Immature natural killer cell (primary cell): ENCODE results near the gene ZNF410. TPM values are rescaled to one million over a fixed set of nuclear protein-coding genes. Genes with fewer than 3 reads are reported as not detected.

Experiments
- DNase-seq, 3 donors: peaks; one replicate each; pipeline ENCODE4 v3.0.0; 2022; ENCODE audit warnings: mixed read lengths in 1 of 3
- H3K27ac Mint-ChIP-seq, 6 donors: one replicate each; pipeline ENCODE4 v1.8.0; 2020; ENCODE audit warnings: mixed read lengths in 6 of 6, mild to moderate bottlenecking in 5 of 6, inconsistent platforms in 4 of 6, moderate library complexity in 3 of 6
- H3K27me3 Mint-ChIP-seq, 3 donors: one replicate each; pipeline ENCODE4 v1.8.0; 2020 to 2021; ENCODE audit warnings: low read depth in 3 of 3, mild to moderate bottlenecking in 3 of 3, mixed read lengths in 3 of 3, moderate library complexity in 3 of 3, inconsistent platforms in 1 of 3
- H3K36me3 Mint-ChIP-seq, 3 donors: one replicate each; pipeline ENCODE4 v1.8.0; 2020; ENCODE audit warnings: mixed read lengths in 3 of 3, inconsistent platforms in 2 of 3, mild to moderate bottlenecking in 2 of 3
- H3K4me1 Mint-ChIP-seq, 2 donors: one replicate each; pipeline ENCODE4 v1.8.0; 2020; ENCODE audit warnings: inconsistent platforms in 2 of 2, mild to moderate bottlenecking in 2 of 2, mixed read lengths in 2 of 2, moderate library complexity in 1 of 2
- H3K4me3 Mint-ChIP-seq, 5 donors: one replicate each; pipeline ENCODE4 v1.8.0; 2020; ENCODE audit warnings: mild to moderate bottlenecking in 5 of 5, mixed read lengths in 5 of 5, inconsistent platforms in 3 of 5, moderate library complexity in 3 of 5
- H3K9me3 Mint-ChIP-seq, 6 donors: one replicate each; pipeline ENCODE4 v1.8.0; 2020; ENCODE audit warnings: mild to moderate bottlenecking in 6 of 6, mixed read lengths in 6 of 6, inconsistent platforms in 4 of 6, moderate library complexity in 3 of 6
- polyA plus RNA-seq, 3 donors: library from polyadenylated mRNA; unstranded; fragments of 300-500 nt; fragmentation: Illumina TruSeq; gene quantifications; one replicate each; pipeline ENCODE4 v1.2.3, GENCODE V29; 2021

The ZNF410 gene
- polyA plus RNA-seq, 3 donors from 2014 or later: 72.6 to 88.0 (median 86.1) TPM

DNA sequence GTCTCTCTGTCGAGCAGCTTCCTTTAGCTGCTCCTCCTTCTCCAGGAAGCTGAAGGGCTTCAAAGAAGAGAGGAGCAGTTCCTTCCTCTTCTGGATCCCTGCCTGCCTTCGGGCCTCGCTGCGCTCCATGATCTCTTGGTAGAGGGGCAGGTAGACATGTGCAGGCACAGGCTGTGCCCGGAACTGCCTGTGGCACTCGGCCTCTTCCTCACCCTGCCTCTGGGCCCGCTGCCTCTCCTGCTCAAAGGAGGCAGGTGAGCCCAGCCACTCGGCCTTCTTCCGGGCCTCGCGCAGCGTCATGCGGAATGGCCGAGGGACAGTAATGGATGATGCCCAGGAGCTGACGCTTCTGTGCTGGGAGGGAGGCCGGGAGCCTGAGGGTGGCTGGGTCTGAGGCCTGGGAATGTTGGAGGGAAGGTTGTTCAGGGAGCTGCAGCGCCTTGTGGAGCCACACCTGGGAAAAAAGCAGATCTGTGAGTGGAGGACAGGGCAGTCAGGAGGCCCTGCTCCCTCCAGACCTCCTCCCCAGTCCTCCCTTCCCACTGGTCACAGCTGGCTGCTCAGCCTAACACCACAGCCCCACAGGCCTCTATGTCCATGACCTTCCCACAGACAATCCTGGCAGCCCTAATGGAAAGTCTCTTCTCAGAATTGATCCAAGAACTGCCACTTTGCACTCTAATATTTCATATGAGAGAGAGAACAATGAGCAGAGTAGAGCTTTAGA lies 57.9 kb downstream of the ZNF410 start:
- no peaks in the 10 kb centered on the region for H3K9me3 Mint-ChIP-seq
- no peak overlapping the region for H3K27ac Mint-ChIP-seq
- H3K27me3 Mint-ChIP-seq: peaks cover 0 to 2% (median 0%) of the 10 kb centered on the region in 3 donors
- no peak overlapping the region for H3K4me3 Mint-ChIP-seq
- H3K4me1 Mint-ChIP-seq: peaks cover 2 to 11% of the 10 kb centered on the region in 2 donors
- DNase-seq: no peak
- peaks cover 3 to 11% (median 9%) of the 10 kb centered on the region in 3 donors for H3K36me3 Mint-ChIP-seq

DNA sequence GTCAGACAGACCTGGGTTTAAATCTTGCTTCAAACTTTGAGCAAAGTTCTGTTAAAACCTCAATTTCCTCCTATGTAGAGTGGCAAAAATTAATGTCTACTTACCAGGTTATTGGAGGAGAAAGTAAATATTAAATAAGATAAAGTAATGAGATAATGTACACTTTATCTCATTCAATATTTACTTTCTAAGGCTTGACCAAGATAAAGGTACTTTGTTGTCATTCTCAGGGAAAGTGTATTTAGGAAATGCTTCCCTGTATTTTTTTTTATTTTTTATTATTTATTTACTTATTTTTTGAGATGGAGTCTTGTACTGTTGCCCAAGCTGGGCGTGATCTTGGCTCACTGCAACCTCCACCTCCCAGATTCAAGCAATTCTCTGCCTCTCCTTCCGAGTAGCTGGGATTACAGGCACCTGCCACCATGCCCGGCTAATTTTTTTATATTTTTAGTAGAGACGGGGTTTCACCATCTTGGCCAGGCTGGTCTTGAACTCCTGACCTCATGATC lies 58.6 kb downstream of the ZNF410 start:
- peaks cover 3 to 11% (median 9%) of the 10 kb centered on the region in 3 donors for H3K36me3 Mint-ChIP-seq
- peaks cover 0 to 8% (median 5%) of the 10 kb centered on the region in 3 donors for H3K27me3 Mint-ChIP-seq
- peaks cover 8 to 17% of the 10 kb centered on the region in 2 donors for H3K4me1 Mint-ChIP-seq
- H3K4me3 Mint-ChIP-seq: no peak overlapping the region
- DNase-seq: no peak
- no peaks in the 10 kb centered on the region for H3K9me3 Mint-ChIP-seq
- no peak overlapping the region for H3K27ac Mint-ChIP-seq

DNA sequence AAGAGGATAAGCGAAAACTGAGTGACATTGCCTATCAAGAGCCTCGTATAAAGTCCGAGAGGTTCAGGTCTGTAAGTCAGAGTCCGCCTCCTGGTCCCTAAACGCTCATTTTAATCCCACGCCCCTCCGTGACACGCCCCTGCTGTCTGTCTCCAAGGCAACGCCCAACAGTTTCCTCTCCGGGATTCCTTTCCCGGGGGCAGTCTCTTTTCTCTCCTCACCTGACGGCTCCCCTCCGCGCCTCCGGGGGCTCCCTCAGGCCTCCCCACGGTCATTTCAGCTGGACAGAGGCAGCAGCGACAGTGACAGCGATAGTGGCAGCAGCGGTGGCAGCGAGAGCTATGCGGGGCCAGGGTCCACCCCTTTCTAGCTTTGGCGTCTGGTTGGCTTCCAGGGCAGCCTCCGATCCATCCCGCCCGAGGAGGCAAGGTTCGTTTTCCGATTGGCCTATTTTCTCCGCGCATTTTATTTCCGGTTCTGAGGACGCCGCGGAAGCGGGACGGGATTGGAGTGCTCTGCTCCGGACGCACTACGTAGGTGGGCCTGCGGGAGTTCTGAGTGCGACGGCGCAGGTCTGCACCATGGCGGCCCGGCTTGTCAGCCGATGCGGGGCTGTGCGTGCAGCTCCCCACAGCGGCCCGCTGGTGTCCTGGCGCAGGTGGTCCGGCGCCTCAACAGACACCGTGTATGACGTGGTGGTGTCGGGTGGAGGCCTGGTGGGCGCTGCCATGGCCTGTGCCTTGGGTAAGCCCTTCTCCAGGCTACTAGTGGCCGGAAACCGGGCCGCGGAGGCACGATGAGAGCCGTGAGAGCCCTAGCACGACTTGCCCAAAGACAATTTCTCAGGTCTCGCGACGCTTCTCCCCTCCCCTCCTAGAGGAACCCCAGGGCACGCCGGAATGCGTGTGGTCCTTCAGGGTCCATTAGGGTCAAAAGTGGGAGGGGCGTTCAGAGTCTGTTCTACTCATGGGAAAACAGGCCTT lies 63.4 kb downstream of the ZNF410 start, which contains the start of the genes COQ6 and FAM161B:
TSS of gene COQ6 (plus strand) at position 551 of the 983 bp plus-strand sequence. CDS start at position 582, 31 bp downstream.
TSS of gene FAM161B (minus strand) at position 343 of the 983 bp plus-strand sequence. CDS start at position 275, 68 bp downstream.
- peak; percentile 94 to 95 (median 94) for DNase-seq
- Mint-ChIP-seq H3K9me3 (no peaks in the 10 kb centered on the region), H3K4me3 (peak within 1 kb of the TSS; percentile 93 to 97 (median 95)), H3K27ac (peak within 1 kb of the TSS; percentile 92 to 97 (median 95)), H3K27me3 (peaks cover 0 to 13% (median 5%) of the 10 kb centered on the region in 3 donors), H3K4me1 (peaks cover 24 to 40% of the 10 kb centered on the region in 2 donors), H3K36me3 (peaks cover 4 to 10% (median 4%) of the 10 kb centered on the region in 3 donors)

DNA sequence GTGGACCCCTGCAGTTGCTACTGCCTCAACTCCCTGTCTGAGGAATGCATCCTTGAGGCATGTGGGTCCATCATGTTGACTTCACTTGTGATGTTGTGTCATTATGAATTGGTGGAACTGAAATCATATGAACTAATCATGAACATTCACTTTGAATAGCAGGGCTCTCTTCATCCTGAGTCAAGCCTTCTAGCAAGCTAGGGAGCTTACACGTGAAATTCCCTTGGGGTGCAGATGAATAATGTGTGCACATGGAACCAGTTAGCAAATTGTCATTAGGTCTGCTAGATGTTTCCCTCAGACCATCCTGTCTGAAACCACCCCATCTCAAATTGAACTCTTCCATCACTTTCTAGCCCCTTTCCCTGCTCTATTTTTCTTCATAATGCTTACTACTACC lies 67.1 kb downstream of the ZNF410 start:
- H3K27ac Mint-ChIP-seq: peak overlapping the region in 3 of 6 donors; percentile 11 to 54 (median 29)
- no peak for DNase-seq
- H3K36me3 Mint-ChIP-seq: peaks cover 4 to 22% (median 14%) of the 10 kb centered on the region in 3 donors
- H3K4me1 Mint-ChIP-seq: peaks cover 23 to 29% of the 10 kb centered on the region in 2 donors
- no peak overlapping the region for H3K4me3 Mint-ChIP-seq
- H3K27me3 Mint-ChIP-seq: peaks cover 0 to 13% (median 5%) of the 10 kb centered on the region in 3 donors
- no peaks in the 10 kb centered on the region for H3K9me3 Mint-ChIP-seq

DNA sequence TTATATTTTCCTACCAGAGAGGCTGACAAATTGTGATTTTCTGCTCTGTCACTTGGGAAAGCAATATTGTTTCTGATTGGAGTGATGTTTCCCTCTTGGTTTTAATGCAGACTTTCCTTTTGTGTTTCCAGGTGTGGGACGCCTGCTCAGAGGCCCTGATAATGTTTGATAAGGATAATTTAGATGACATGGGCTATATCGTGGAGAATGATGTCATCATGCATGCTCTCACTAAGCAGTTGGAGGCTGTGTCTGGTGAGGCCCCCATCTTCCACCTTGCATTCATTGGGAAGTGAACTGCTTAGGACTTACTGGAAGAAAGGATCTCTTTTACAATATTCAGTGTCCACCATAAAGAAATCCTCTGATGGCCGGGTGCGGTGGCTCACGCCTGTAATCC lies 69.0 kb downstream of the ZNF410 start:
- H3K9me3 Mint-ChIP-seq: no peaks in the 10 kb centered on the region
- no peak overlapping the region for H3K4me3 Mint-ChIP-seq
- no peak overlapping the region for H3K27ac Mint-ChIP-seq

DNA sequence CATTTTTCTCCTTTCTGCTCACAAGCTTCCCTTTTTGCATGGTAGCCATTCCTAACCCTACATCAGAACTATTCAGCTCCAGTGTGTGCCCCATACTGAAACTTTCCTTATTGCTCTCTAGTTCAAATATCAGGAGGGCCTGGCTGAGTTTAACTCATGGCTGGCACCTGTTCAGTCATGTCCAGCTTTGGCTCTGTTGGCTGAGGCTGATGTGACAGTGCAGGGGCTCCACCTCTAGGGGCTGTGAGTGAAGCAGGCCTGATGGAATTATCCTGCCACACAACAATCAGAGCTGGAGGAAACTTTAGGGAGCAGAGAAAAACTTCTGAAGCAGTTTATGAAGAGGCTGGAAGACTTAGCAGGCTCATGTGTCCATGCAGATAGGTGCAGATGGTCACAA lies 71.9 kb downstream of the ZNF410 start:
- no peaks in the 10 kb centered on the region for H3K4me1 Mint-ChIP-seq
- DNase-seq: no peak

More for the DNA sequence above, 69.0 kb downstream of the ZNF410 start:
- H3K27me3 Mint-ChIP-seq: peaks cover 0 to 1% (median 0%) of the 10 kb centered on the region in 3 donors
- H3K36me3 Mint-ChIP-seq: peaks cover 7 to 38% (median 21%) of the 10 kb centered on the region in 3 donors
- no peak for DNase-seq
- peaks cover 12 to 17% of the 10 kb centered on the region in 2 donors for H3K4me1 Mint-ChIP-seq

DNA sequence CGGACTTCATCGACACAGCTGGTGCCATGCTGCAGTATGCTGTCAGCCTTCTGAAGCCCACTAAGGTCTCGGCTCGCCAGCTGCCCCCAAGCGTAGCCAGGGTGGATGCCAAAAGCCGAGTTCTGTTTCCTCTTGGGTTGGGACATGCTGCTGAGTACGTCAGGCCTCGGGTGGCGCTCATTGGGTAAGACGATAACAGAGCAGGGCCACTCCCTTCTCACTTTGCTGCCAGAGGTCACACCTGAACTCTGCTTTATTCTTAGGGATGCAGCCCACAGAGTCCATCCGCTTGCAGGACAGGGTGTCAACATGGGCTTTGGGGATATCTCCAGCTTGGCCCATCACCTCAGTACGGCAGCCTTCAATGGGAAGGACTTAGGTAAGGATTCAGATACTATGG lies 74.5 kb downstream of the ZNF410 start:
- no peak for DNase-seq
- Mint-ChIP-seq H3K27ac (no peak overlapping the region), H3K4me1 (no peaks in the 10 kb centered on the region), H3K27me3 (no peaks in the 10 kb centered on the region), H3K36me3 (peaks cover 7 to 48% (median 25%) of the 10 kb centered on the region in 3 donors), H3K4me3 (no peak overlapping the region), H3K9me3 (no peaks in the 10 kb centered on the region)

More for the DNA sequence above, 71.9 kb downstream of the ZNF410 start:
- Mint-ChIP-seq H3K36me3 (peaks cover 11 to 56% (median 29%) of the 10 kb centered on the region in 3 donors), H3K9me3 (no peaks in the 10 kb centered on the region), H3K4me3 (no peak overlapping the region), H3K27ac (no peak overlapping the region), H3K27me3 (no peaks in the 10 kb centered on the region)

DNA sequence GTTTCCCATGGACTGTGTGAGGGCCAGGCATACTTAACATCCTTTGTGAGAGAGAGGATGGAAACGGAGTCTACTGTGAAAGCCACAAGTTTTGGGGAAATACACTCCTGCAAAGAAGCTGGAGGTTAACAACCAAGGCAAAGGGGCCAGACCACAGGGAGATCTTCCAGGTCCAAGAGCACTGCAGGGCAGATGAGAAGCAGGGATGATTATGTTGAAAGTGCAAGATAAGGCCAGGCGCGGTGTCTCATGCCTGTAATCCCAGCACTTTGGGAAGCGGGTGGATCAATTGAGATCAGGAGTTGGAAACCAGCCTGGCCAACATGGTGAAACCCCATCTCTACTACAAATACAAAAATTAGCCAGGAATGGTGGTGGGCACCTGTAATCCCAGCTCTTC lies 78.6 kb downstream of the ZNF410 start:
- no peaks in the 10 kb centered on the region for H3K27me3 Mint-ChIP-seq
- H3K9me3 Mint-ChIP-seq: no peaks in the 10 kb centered on the region
- H3K4me3 Mint-ChIP-seq: no peak overlapping the region
- H3K27ac Mint-ChIP-seq: peak overlapping the region in 1 of 6 donors; percentile 56
- DNase-seq: no peak
- peaks cover 14 to 45% (median 28%) of the 10 kb centered on the region in 3 donors for H3K36me3 Mint-ChIP-seq
- H3K4me1 Mint-ChIP-seq: no peaks in the 10 kb centered on the region

DNA sequence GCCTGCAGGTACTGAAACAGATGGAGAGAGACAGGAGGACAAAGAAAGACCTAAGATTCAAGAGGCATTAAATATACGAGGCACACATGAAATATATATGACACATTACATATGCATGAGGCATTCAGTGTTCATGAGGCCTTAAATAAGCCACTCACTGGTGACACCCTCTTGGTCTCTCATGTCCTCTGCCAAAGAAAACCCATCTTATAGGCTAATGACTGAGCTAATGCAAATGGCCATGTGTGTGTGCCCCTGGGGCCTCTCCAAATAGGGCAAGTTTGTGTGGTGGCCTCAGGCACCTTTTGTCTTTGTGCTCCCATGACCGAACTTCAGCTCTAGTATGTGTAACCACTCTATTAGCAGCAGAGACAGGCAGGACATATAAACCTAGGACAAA lies 82.2 kb downstream of the ZNF410 start:
- Mint-ChIP-seq H3K27ac (no peak overlapping the region), H3K27me3 (no peaks in the 10 kb centered on the region), H3K4me3 (no peak overlapping the region), H3K4me1 (no peaks in the 10 kb centered on the region), H3K9me3 (no peaks in the 10 kb centered on the region), H3K36me3 (peaks cover 14 to 33% (median 26%) of the 10 kb centered on the region in 3 donors)
- no peak for DNase-seq

DNA sequence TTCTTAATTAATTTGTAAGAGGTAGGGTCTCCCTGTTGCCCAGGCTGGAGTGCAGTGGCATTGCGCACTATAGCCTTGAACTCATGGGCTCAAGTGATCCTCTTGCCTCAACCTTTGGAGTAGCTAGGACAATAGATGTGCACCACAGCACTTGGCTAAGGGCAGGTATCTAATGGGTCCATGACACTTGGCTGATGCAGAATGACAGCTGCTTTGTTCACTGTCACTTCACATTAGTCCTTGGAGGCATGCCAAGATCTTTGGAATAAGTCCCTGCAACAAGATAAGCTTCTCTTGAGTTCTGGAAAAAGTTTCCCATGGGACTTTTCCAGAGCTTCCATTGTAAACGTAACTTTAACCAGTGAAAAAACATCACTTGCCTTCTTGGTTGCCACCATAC lies 86.8 kb downstream of the ZNF410 start:
- peaks cover 18 to 38% (median 22%) of the 10 kb centered on the region in 3 donors for H3K36me3 Mint-ChIP-seq
- H3K4me3 Mint-ChIP-seq: no peak overlapping the region
- no peaks in the 10 kb centered on the region for H3K27me3 Mint-ChIP-seq
- no peak overlapping the region for H3K27ac Mint-ChIP-seq
- no peaks in the 10 kb centered on the region for H3K4me1 Mint-ChIP-seq
- no peaks in the 10 kb centered on the region for H3K9me3 Mint-ChIP-seq
- DNase-seq: no peak

DNA sequence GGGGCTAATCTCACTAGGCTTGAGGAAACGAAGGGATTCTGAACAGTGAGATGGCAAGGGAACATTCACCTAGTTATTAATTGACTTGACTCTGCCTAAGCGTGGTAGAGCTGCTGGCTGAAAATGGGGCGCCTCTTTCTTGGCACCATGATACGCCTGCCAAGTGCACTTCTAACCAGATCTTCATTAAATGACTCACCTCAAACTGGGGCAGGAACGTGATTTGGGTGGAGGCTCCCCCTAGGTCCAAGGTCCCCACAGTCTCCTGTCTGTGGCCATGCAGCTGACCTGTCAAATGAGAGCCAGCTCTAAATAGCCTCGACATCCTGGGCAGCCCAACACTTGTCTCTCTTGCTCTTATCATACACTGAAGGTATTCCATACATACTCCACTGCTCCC lies 89.5 kb downstream of the ZNF410 start:
- no peak overlapping the region for H3K27ac Mint-ChIP-seq
- no peak for DNase-seq
- H3K27me3 Mint-ChIP-seq: no peaks in the 10 kb centered on the region
- H3K4me3 Mint-ChIP-seq: no peak overlapping the region
- no peaks in the 10 kb centered on the region for H3K9me3 Mint-ChIP-seq
- H3K4me1 Mint-ChIP-seq: no peaks in the 10 kb centered on the region
- peaks cover 10 to 36% (median 13%) of the 10 kb centered on the region in 3 donors for H3K36me3 Mint-ChIP-seq

DNA sequence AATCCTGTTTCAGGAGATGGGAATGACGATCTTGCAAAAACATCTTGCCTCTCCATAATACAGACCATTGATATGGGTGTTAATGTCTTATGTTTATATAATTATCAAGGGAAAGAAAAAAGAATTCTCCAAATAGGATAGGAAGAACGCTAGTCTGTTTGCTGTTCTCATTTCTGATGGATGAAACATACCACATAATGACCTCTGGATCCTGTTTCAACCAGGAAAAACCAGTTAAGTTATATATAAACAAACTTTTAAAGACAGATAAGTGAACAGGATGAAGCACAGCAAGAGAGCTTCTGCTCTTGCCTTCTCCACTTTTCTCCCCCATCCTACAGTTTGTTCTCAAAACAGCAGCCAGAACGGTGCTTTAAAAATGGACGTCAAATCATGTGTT lies 91.2 kb downstream of the ZNF410 start:
- Mint-ChIP-seq H3K9me3 (no peaks in the 10 kb centered on the region), H3K36me3 (peaks cover 0 to 22% (median 6%) of the 10 kb centered on the region in 3 donors), H3K4me1 (no peaks in the 10 kb centered on the region)

More for the DNA sequence above, 91.2 kb downstream of the ZNF410 start:
- no peak overlapping the region for H3K27ac Mint-ChIP-seq
- no peak overlapping the region for H3K4me3 Mint-ChIP-seq
- no peak for DNase-seq
- H3K27me3 Mint-ChIP-seq: no peaks in the 10 kb centered on the region
